Measurements from ENCODE around the gene DGKI.
A peak's percentile ranks its signal among the peaks of the same experiment; 100 is the strongest.

Gene DGKI

DNA sequence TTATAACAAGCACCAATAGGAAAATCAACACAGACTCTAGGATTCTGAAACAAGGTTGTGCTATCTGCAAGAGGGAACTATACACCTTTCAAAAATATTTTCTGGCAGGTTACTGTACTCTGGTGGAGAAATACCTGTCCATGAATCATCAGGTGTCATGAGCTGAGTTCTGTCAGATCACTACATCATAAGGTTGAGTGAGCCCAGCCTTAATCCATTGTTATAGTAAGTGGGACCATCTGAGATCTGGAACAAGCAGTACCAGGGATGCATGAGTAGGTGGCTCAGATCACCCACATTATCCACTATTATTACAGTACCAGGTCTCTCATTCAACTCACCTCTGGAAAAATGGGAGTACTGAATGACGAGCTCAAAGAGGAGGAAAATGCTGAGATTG is 212.4 kb downstream of the DGKI start:
- TF ChIP-seq, protein P1, sequence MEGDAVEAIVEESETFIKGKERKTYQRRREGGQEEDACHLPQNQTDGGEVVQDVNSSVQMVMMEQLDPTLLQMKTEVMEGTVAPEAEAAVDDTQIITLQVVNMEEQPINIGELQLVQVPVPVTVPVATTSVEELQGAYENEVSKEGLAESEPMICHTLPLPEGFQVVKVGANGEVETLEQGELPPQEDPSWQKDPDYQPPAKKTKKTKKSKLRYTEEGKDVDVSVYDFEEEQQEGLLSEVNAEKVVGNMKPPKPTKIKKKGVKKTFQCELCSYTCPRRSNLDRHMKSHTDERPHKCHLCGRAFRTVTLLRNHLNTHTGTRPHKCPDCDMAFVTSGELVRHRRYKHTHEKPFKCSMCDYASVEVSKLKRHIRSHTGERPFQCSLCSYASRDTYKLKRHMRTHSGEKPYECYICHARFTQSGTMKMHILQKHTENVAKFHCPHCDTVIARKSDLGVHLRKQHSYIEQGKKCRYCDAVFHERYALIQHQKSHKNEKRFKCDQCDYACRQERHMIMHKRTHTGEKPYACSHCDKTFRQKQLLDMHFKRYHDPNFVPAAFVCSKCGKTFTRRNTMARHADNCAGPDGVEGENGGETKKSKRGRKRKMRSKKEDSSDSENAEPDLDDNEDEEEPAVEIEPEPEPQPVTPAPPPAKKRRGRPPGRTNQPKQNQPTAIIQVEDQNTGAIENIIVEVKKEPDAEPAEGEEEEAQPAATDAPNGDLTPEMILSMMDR (conservative IDR thresholded peaks at IDR 0.05; ENCODE audit: control insufficient read depth, insufficient read depth, low read depth, low read length): no peak
- no peak overlapping the region for H3K4me3 ChIP-seq (ENCODE audit: control insufficient read depth, low read depth, low read length)
- no peak for DNase-seq (ENCODE audit: low read depth)

DNA sequence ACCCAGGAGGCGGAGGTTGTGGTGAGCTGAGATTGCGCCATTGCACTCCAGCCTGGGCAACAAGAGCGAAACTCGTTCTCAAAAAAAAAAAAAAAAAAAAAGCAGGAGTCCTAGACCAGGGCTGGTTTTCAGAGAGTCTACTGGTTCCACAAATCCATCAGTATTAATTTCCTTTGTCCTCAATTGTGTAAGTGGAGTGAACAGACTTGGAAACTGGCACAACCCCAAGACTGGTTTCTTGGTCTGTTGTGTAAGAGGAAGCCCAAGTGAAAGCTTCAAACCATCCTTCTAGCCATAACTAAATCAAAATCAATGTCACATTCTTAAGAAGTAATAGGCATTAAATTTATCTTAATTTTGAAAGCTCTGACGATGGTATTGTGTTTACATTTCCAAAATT is 213.6 kb downstream of the DGKI start:
- H3K4me3 ChIP-seq (ENCODE audit: control insufficient read depth, low read depth, low read length): no peak overlapping the region
- peak; percentile 46 for DNase-seq (ENCODE audit: low read depth)
- TF ChIP-seq, protein P1 (conservative IDR thresholded peaks at IDR 0.05; ENCODE audit: control insufficient read depth, insufficient read depth, low read depth, low read length): no peak

DNA sequence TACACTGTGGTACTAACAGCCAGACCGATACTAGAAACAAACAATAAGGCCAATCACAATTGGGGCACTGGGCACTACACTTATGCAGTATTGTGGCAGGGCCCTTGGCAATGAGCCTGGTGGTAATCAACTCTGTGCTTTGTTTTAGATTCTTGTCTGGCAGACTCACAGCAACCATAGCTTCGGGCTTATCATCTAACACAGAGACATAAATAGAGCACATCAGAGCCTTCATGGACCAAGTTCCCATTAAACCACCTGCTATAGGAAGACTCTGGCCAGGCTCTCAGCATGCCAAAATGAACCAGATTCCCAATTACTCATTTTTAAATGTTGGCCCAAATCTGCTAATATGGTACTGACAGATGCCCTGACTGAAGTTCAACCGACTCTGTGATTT is 218.6 kb downstream of the DGKI start:
- H3K4me3 ChIP-seq (ENCODE audit: control insufficient read depth, low read depth, low read length): no peak overlapping the region
- TF ChIP-seq, protein P1 (conservative IDR thresholded peaks at IDR 0.05; ENCODE audit: control insufficient read depth, insufficient read depth, low read depth, low read length): no peak
- DNase-seq (ENCODE audit: low read depth): no peak

DNA sequence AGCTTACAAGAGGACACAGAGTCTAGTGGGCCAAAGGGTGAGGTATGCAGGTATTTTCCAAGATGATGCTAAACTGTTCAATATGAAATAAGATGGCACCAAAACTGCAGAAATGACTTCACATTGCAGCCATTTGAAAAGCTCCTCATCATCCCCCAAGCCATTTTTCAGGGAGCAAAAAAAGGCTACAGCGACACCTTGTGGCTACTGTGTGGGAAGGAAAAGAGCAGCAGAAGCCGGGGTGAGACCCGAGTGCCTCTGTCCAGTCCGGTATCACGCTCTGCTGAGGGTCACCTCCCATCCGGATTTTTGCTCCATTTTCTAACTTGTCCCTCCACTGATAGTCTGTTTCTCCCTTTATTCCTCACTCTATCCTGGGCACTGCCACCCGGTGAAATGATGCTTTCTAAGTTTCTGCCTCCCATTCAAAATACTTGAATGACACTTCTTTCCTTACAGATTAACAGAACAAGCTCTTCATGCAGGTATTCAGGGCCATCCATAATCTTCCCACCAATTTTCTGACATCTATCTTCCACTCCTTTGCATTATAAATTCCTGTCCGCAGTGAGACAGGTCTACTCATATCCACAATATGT is 220.2 kb downstream of the DGKI start:
- H3K4me3 ChIP-seq (ENCODE audit: control insufficient read depth, low read depth, low read length): no peak overlapping the region
- TF ChIP-seq, protein P1 (conservative IDR thresholded peaks at IDR 0.05; ENCODE audit: control insufficient read depth, insufficient read depth, low read depth, low read length): peak; percentile 85
- DNase-seq (ENCODE audit: low read depth): peak; percentile 54

DNA sequence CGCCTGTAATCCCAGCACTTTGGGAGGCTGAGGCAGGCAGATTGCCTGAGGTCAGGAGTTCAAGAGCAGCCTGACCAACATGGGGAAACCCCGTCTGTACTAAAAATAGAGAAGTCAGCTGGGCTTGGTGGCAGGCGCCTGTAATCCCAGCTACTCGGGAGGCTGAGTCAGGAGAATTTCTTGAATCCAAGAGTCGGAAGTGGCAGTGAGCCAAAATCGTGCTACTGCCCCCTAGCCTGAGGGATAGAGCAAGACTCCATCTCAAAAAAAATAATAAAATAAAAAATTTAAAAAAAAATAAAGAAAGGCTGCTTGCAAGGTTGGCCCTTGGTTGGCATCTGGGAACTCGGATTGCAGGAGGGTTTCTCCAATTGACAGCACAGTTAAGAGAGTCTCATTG is 221.6 kb downstream of the DGKI start:
- DNase-seq (ENCODE audit: low read depth): peak; percentile 45
- no peak overlapping the region for H3K4me3 ChIP-seq (ENCODE audit: control insufficient read depth, low read depth, low read length)
- TF ChIP-seq, protein P1 (conservative IDR thresholded peaks at IDR 0.05; ENCODE audit: control insufficient read depth, insufficient read depth, low read depth, low read length): peak; percentile 7

DNA sequence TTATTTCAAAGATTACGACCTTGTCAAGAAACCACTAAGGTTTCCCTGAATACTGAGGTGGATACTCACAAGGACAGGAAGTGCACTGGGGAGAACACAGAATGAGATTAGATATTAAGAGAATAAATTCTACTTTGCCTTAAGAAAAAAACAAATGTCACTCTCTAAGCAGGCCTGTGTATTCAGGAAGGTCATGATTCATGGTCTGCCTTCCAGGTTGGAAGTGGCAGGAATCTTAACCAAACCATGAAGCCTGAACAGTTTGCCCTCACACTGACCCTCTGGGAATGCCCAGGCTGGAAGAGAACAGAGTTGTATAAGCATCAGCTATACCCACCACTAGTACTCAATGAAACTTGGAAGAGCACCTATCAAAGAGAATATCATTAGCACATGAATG is 227.6 kb downstream of the DGKI start:
- TF ChIP-seq, protein P1 (conservative IDR thresholded peaks at IDR 0.05; ENCODE audit: control insufficient read depth, insufficient read depth, low read depth, low read length): no peak
- no peak for DNase-seq (ENCODE audit: low read depth)
- no peak overlapping the region for H3K4me3 ChIP-seq (ENCODE audit: control insufficient read depth, low read depth, low read length)

DNA sequence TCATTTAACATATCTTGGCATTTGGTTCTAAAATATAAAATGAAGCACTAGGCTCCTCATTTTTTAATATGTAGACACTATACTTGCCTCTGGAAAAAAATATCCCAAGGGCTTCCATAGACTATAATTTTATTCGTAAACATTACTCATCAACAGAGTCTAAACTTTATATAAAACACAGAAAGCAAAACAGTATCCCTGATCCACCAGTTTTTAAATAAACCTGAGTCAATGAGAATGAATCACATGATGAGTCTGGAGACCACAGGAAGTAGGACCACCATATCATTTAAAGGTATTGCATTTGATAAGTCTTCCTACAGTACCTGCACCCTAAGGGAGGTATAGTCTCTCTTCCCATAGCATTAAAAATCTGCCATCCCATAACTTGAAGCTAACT is 228.0 kb downstream of the DGKI start:
- no peak for DNase-seq (ENCODE audit: low read depth)
- TF ChIP-seq, protein P1 (conservative IDR thresholded peaks at IDR 0.05; ENCODE audit: control insufficient read depth, insufficient read depth, low read depth, low read length): no peak
- H3K4me3 ChIP-seq (ENCODE audit: control insufficient read depth, low read depth, low read length): no peak overlapping the region
